ENCODE data around the gene SMARCA1. TPM values are rescaled to one million over a fixed set of nuclear protein-coding genes. Genes with fewer than 3 reads are reported as not detected.
"Not testable (repeated sequence)": the region's sequence is repeated elsewhere in the genome, so short reads cannot be mapped to it uniquely, and the experiment has no call there.

Gene SMARCA1
- polyA plus RNA-seq (ENCODE audit: insufficient read length in 3 of 3): 100 to 1,000 TPM; 121 to 134 (median 132) TPM

- peak in 1 of 3 donors; percentile 44 for DNase-seq (ENCODE audit: low read depth in 3 of 3, low spot score in 2 of 3)
Measured at GRCh38 chrX:129523079-129523911, at the start of gene SMARCA1. Gene SMARCA1, minus strand, starts transcription at chrX:129523490. Its CDS starts 120 bp downstream, at chrX:129523370.

GRCh38 chrX:129572422-129572821 is 49.1 kb upstream of the SMARCA1 start:
- no peak for DNase-seq (ENCODE audit: low read depth in 3 of 3, low spot score in 2 of 3)

GRCh38 chrX:129568349-129568748 is 45.1 kb upstream of the SMARCA1 start:
- DNase-seq (ENCODE audit: low read depth in 3 of 3, low spot score in 2 of 3): no peak

- no peak for DNase-seq (ENCODE audit: low read depth in 3 of 3, low spot score in 2 of 3)
Measured at GRCh38 chrX:129566073-129566472, 42.8 kb upstream of the SMARCA1 start.

- DNase-seq (ENCODE audit: low read depth in 3 of 3, low spot score in 2 of 3): peak in 1 of 3 donors; percentile 16
Measured at GRCh38 chrX:129565046-129565650, 41.9 kb upstream of the SMARCA1 start.

- not testable (repeated sequence) for DNase-seq (ENCODE audit: low read depth in 3 of 3, low spot score in 2 of 3)
Measured at GRCh38 chrX:129564345-129564744, 41.1 kb upstream of the SMARCA1 start.

- no peak for DNase-seq (ENCODE audit: low read depth in 3 of 3, low spot score in 2 of 3)
Measured at GRCh38 chrX:129561453-129561852, 38.2 kb upstream of the SMARCA1 start.

- DNase-seq (ENCODE audit: low read depth in 3 of 3, low spot score in 2 of 3): no peak
Measured at GRCh38 chrX:129559783-129560182, 36.5 kb upstream of the SMARCA1 start.

- DNase-seq (ENCODE audit: low read depth in 3 of 3, low spot score in 2 of 3): no peak
Measured at GRCh38 chrX:129557844-129558480, 34.7 kb upstream of the SMARCA1 start.

- DNase-seq (ENCODE audit: low read depth in 3 of 3, low spot score in 2 of 3): no peak
Measured at GRCh38 chrX:129556806-129557315, 33.6 kb upstream of the SMARCA1 start.

- DNase-seq (ENCODE audit: low read depth in 3 of 3, low spot score in 2 of 3): not testable (repeated sequence)
Measured at GRCh38 chrX:129554816-129555215, 31.5 kb upstream of the SMARCA1 start.

- DNase-seq (ENCODE audit: low read depth in 3 of 3, low spot score in 2 of 3): no peak
Measured at GRCh38 chrX:129553619-129554288, 30.5 kb upstream of the SMARCA1 start.

GRCh38 chrX:129549124-129549523 is 25.8 kb upstream of the SMARCA1 start:
- DNase-seq (ENCODE audit: low read depth in 3 of 3, low spot score in 2 of 3): no peak

- DNase-seq (ENCODE audit: low read depth in 3 of 3, low spot score in 2 of 3): no peak
Measured at GRCh38 chrX:129545408-129545807, 22.1 kb upstream of the SMARCA1 start.

- DNase-seq (ENCODE audit: low read depth in 3 of 3, low spot score in 2 of 3): no peak
Measured at GRCh38 chrX:129544780-129545179, 21.5 kb upstream of the SMARCA1 start.

GRCh38 chrX:129540722-129541184 is 17.5 kb upstream of the SMARCA1 start:
- DNase-seq (ENCODE audit: low read depth in 3 of 3, low spot score in 2 of 3): no peak

- DNase-seq (ENCODE audit: low read depth in 3 of 3, low spot score in 2 of 3): peak in 2 of 3 donors; percentile 29 to 44
Measured at GRCh38 chrX:129540068-129540653, 16.9 kb upstream of the SMARCA1 start, which contains the start of gene OCRL. Gene OCRL, plus strand, starts transcription at chrX:129540259. Its CDS starts 181 bp downstream, at chrX:129540440.

GRCh38 chrX:129534816-129535578 is 11.7 kb upstream of the SMARCA1 start:
- no peak for DNase-seq (ENCODE audit: low read depth in 3 of 3, low spot score in 2 of 3)

- no peak for DNase-seq (ENCODE audit: low read depth in 3 of 3, low spot score in 2 of 3)
Measured at GRCh38 chrX:129531132-129531531, 7.8 kb upstream of the SMARCA1 start.
